Testis (tissue), 3 donors: ENCODE data around the gene RORB. TPM values are rescaled to one million over a fixed set of nuclear protein-coding genes. Genes with fewer than 3 reads are reported as not detected.

Experiments
- DNase-seq: peaks from one replicate; pipeline ENCODE4 v3.0.0-alpha.2; 2019
- H3K27ac ChIP-seq, 2 donors: fragments of 200-600 bp; sonication (generic); one replicate each; pipeline ENCODE4 v1.5.1; 2019
- H3K27me3 ChIP-seq: fragments of 200-600 bp; sonication (generic); one replicate; pipeline ENCODE4 v1.5.1; 2019
- H3K36me3 ChIP-seq: fragments of 200-600 bp; sonication (generic); one replicate; pipeline ENCODE4 v1.5.1; 2017; ENCODE audit warnings: low read depth; ENCODE audit errors: missing control alignments
- H3K4me1 ChIP-seq: fragments of 200-600 bp; sonication (generic); one replicate; pipeline ENCODE4 v1.5.1; 2019
- H3K4me3 ChIP-seq, 2 donors: fragments of 200-600 bp; sonication (generic); one replicate each; pipeline ENCODE4 v1.5.1; 2017 to 2019
- H3K9me3 ChIP-seq: fragments of 200-600 bp; sonication (generic); one replicate; pipeline ENCODE4 v1.5.1; 2017
- POLR2A ChIP-seq: fragments of 450-650 bp; IDR thresholded peaks from one replicate; pipeline ENCODE4 v1.6.1; 2017; ENCODE audit warnings: antibody characterized with exemption, mild to moderate bottlenecking, moderate library complexity
- WGBS, 2 donors: methylation state at CpG; one replicate each; pipeline ENCODE4 v1.1.5; 2018; 5-methylcytosine and 5-hydroxymethylcytosine counted together
- intact Hi-C: fragments of 100-400 bp; cut with DNase I; formaldehyde crosslinking; loops from one replicate; pipeline ENCODE4 v1.15.1; 2023; ENCODE audit warnings: low total_unique reads
- polyA plus RNA-seq: library from polyadenylated mRNA; stranded (reverse); fragments of 350-450 nt; fragmentation: Illumina TruSeq; extraction: RNeasy Lipid Tissue Mini Kit (QIAGEN cat#74804); gene quantifications from one replicate; pipeline ENCODE4 v1.2.3, GENCODE V29; 2014; ENCODE audit warnings: low read depth, low replicate concordance; ENCODE audit not compliant: insufficient read depth
- total RNA-seq, 2 donors: library from RNA; depleted of rRNA; stranded (reverse); fragments of >200 nt; gene quantifications; one replicate each; pipeline ENCODE4 v1.2.3, GENCODE V29; 2016
- TF ChIP-seq, protein P1 (sequence below), 3 experiments: fragments of 450-650 bp in 2 of 3; fragments of 200-600 bp in 1 of 3; sonication (generic) in 1 of 3; IDR thresholded peaks; one replicate each; pipeline ENCODE4 v1.5.1; 2016 to 2019; ENCODE audit warnings: antibody characterized with exemption in 3 of 3, mild to moderate bottlenecking in 2 of 3, moderate library complexity in 1 of 3

The RORB gene
- total and polyA plus RNA-seq, 3 donors from 2014 or later = 0.87 to 1.5 (median 0.90) TPM

DNA sequence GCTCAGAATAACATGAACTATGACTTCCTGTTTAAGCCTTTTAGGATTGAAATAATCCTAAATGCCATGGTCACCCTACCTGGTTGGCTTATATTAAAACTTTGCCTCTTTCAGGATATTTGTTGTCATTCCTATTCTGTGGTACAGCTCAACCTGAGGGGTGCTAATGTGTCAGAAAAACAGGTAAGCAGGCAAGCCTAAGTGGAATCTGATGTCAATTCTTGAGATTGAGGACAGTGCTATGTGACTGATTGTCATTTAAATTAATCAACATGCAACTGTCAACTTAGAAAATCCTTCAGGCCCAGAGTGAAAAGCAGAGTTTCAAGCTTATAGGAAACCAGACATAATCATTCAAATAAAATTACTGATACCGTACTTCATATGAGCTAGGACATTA is 2.6 kb upstream of the RORB start:
- no peaks in the 10 kb centered on the region for H3K27me3 ChIP-seq
- WGBS, 2 donors = 77 to 98% methylated on average over 1 of the region's 1 CpG
- no peak for TF ChIP-seq POLR2A
- TF ChIP-seq, protein P1, sequence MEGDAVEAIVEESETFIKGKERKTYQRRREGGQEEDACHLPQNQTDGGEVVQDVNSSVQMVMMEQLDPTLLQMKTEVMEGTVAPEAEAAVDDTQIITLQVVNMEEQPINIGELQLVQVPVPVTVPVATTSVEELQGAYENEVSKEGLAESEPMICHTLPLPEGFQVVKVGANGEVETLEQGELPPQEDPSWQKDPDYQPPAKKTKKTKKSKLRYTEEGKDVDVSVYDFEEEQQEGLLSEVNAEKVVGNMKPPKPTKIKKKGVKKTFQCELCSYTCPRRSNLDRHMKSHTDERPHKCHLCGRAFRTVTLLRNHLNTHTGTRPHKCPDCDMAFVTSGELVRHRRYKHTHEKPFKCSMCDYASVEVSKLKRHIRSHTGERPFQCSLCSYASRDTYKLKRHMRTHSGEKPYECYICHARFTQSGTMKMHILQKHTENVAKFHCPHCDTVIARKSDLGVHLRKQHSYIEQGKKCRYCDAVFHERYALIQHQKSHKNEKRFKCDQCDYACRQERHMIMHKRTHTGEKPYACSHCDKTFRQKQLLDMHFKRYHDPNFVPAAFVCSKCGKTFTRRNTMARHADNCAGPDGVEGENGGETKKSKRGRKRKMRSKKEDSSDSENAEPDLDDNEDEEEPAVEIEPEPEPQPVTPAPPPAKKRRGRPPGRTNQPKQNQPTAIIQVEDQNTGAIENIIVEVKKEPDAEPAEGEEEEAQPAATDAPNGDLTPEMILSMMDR (IDR thresholded peaks at IDR 0.05) = no peak
- no peak overlapping the region for H3K27ac ChIP-seq
- no peaks in the 10 kb centered on the region for H3K36me3 ChIP-seq
- no peak overlapping the region for H3K4me3 ChIP-seq
- H3K9me3 ChIP-seq = no peaks in the 10 kb centered on the region
- DNase-seq = no peak
- H3K4me1 ChIP-seq = peaks cover 11% of the 10 kb centered on the region
- intact Hi-C loops = no loop called here

DNA sequence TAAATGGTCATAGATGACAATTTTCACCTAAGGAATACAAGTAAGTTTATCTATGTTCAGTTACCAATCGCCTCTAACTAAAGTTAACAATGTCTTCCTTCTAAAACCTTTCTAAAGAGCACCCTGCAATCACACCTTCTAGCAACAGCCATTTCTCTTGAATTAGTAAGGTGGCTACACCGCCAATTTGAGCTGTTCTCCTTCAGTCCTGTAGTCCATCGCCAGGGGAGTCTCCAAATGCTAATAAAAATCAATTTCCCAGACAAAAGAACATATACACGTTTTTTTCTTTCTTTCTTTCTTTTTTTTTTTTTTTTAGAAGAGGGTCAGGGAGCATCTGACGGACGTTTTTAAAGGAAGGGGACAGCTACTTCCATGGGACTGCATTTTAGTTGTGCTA is 729 bp upstream of the RORB start:
- TF ChIP-seq, protein P1 (IDR thresholded peaks at IDR 0.05) = no peak
- no peak for TF ChIP-seq POLR2A
- WGBS, 2 donors = 18 to 22% methylated on average over 6 of the region's 6 CpGs
- Histone ChIP-seq H3K9me3 (no peaks in the 10 kb centered on the region), H3K4me3 (peak overlapping the region; percentile 46 to 56), H3K4me1 (peaks cover 13% of the 10 kb centered on the region), H3K36me3 (no peaks in the 10 kb centered on the region), H3K27me3 (no peaks in the 10 kb centered on the region), H3K27ac (no peak overlapping the region)
- intact Hi-C loops = no loop called here
- DNase-seq = no peak

DNA sequence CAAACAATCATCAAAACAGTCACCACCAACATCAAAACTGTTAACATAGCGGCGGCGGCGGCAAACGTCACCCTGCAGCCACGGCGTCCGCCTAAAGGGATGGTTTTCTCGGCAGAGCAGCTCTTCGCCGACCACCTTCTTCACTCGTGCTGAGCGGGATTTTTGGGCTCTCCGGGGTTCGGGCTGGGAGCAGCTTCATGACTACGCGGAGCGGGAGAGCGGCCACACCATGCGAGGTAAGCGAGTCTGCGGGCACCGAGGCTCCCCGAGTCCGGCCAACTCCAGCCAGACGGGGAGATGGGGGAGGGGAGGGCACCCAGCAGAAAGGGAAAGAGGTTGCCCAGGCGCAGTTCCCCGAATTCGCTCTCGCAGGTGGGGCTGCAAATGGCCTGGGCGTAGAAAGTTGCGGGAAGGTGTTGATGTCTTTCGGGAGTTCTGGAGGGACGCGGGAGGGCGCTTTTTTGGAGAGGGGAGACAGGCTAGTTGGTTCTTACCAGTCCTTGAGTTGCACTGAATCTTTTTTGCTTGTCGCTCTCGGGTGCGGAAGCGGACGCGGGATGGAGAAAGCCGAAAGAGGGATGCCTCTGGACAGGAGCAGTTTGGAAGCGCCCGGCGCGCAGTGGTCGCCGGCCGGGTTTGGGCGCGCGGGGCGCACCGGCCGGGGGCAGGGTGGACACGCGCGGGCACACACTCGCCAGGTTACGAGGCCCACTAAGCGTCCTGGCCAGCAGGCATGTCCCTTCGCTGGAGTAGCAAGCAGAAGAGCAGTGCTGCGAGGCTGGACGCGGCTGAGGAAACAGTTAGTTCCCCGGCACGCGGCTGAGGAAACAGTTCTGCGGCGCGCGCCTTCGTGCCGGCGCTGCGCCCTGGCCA is 849 bp downstream of the RORB start:
- H3K4me3 ChIP-seq = peak overlapping the region; percentile 46 to 56
- intact Hi-C loops = no loop called here
- 0 to 1% methylated on average over 51 to 77 of the region's 77 CpGs for WGBS, 2 donors
- TF ChIP-seq POLR2A = no peak
- TF ChIP-seq, protein P1 (IDR thresholded peaks at IDR 0.05) = no peak
- H3K36me3 ChIP-seq = no peaks in the 10 kb centered on the region
- no peak overlapping the region for H3K27ac ChIP-seq
- no peak for DNase-seq
- H3K9me3 ChIP-seq = no peaks in the 10 kb centered on the region
- peaks cover 13% of the 10 kb centered on the region for H3K4me1 ChIP-seq
- H3K27me3 ChIP-seq = no peaks in the 10 kb centered on the region

DNA sequence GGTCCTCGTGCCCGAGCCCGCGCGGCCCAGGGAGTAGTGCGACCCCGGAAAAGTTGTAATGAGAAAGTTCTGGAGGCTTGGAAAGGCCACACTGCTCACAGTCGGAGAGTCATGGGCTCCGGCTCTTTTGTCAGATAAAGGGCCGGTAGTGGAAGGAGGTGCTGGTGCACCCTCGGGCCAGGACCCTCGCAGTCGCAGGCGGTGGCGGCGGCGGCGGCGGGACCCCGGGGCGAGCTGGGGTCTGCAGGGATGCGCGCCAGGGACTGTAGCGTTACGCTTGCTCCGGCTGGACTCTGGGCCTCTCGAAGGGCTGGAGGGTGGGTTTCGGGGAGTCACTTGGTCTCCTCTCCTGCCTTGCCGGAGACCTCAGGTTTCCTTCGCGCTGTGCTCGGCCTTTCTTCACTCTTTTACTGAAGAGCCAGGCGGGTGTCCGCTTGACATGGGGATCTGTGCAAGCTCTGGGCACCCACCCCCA is 1.5 kb downstream of the RORB start:
- TF ChIP-seq, protein P1 (IDR thresholded peaks at IDR 0.05) = no peak
- TF ChIP-seq POLR2A = no peak
- H3K27ac ChIP-seq = no peak overlapping the region
- 0% methylated on average over 25 to 28 of the region's 34 CpGs for WGBS, 2 donors
- no peaks in the 10 kb centered on the region for H3K9me3 ChIP-seq
- H3K36me3 ChIP-seq = no peaks in the 10 kb centered on the region
- H3K4me3 ChIP-seq = peak overlapping the region; percentile 46 to 56
- no peak for DNase-seq
- intact Hi-C loops = no loop called here
- peaks cover 13% of the 10 kb centered on the region for H3K4me1 ChIP-seq
- no peaks in the 10 kb centered on the region for H3K27me3 ChIP-seq
